HG02943 (cell line): ENCODE measurements around the gene LGALS9C.
"Not testable (repeated sequence)": the region's sequence is repeated elsewhere in the genome, so short reads cannot be mapped to it uniquely, and the experiment has no call there.

ENCODE experiments used
- ATAC-seq: cut with Tn5 transposase; IDR thresholded peaks from one replicate; pipeline ENCODE4 v1.9.1; 2021; ENCODE audit warnings: mild to moderate bottlenecking, low read depth, moderate library complexity; ENCODE audit not compliant: unreplicated experiment

The LGALS9C gene

DNA sequence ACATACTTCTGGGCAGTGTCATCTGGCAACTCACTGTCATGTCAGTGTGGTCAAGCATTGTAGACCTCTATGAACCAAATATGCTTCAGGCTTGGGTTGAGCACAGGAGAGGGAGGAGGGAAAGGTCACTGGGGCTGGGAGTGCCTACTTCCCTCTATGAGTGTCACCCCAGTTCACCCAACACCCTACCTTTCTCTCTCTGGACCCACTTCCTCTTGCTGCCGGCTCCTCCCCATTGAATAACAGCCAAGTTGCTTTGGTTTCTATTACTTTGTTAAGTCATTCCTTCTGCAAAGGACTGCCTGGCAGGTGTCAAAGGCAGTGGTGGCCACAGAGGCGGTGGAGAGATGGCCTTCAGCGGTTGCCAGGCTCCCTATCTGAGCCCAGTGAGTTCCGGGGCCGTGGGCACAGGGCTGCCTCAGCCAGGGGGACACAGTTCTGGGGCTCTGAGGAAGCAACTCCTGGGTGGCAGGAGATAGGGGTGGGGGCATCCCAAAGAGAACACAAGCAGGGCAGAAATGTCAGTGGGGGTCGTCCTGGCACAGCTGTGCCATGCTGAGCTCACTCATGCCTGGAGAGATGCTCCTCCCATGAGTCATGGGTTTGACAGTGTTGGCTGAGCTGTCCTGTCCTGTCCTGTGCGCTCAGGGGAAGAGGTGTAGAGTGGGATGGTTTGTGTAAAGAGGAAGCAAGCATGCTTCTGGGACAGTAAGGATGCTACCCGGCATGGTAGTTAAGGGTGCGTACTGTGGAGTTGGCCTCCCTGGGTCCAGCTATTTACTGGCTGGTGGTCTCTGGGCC, at the start of gene LGALS9C:
Gene LGALS9C, plus strand, starts transcription at position 282 of the 801 bp plus-strand sequence. Its CDS starts 66 bp downstream, at position 348.
- ATAC-seq = peak; percentile 64

DNA sequence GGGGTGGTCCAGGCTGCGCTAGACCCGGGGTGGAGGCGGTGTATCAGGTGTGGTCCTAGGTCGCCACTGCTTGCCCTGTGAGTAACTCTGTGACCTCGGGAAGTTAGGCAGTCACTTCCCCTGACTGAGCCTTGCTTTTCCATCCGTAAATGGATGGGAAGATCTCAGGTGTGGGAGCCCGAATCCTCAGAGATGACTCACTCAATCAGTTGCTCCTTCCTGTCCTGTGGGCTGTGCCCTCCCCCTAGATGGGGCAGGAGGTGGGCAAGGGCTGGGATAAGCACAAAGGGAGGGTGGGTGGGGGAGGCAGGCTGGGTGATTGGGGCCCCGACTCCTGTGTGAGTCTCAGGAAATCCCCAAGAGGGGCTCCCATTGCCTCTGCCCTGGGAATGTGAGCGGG, 44.4 kb upstream of the LGALS9C start:
- ATAC-seq = not testable (repeated sequence)

- not testable (repeated sequence) for ATAC-seq
These were observed 37.1 kb upstream of the LGALS9C start for GRCh38 chr17:18439465-18439870.

GRCh38 chr17:18442093-18442492, 34.5 kb upstream of the LGALS9C start:
- not testable (repeated sequence) for ATAC-seq

DNA sequence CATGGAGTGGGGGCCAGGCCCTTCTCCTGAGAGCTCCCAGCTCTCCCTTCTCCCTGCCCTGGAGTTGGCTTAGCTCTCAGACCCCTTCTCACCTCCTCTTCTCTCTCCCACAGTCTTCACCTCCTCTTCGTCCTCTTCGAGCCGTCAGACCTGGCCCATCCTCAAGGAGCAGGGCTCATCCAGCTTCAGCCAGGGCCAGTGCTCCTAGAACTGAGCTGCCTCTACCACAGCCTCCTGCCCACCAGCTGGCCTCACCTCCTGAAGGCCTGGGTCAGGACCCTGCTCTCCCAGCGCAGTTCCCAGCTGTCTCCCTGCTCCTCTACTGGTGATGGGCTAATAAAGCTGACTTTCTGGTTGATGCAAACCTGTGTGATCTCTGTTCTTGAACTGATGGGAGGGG, 34.1 kb upstream of the LGALS9C start:
- ATAC-seq = not testable (repeated sequence)

DNA sequence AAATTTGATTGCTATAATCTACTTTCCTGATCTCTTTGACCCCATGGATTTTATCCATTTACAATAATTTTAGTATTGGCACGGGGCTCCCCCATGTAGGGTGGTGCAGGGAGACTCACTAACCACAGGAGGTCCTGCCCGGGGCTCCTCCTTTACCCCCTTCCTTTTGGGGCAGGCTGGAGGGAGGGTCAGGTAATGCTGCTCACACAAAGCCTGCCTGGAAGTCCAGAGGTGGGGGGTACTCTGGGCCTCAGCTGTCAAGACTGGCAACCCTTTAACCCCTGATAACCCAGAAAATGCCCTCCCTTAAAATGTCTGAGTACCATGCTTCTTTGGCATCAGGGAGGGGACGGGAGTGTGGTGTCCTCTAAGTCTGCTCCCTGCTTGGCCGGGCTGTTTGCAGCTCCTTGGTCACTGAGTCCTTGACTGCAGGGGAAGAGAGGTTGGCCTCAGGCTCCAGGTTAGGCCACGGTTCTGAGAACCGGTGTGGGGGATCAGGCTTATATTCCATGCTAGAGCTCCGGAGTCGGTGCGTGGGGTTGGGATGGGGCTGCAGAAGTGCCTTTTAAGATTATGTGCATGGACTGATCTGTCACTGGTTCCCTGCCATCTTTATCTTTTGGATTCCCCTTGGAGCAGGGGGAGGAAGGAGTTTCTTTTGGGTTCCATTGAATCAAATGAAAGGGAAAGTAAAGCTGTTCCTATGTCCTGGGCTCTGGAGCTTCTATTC, 28.9 kb upstream of the LGALS9C start:
- ATAC-seq = not testable (repeated sequence)

DNA sequence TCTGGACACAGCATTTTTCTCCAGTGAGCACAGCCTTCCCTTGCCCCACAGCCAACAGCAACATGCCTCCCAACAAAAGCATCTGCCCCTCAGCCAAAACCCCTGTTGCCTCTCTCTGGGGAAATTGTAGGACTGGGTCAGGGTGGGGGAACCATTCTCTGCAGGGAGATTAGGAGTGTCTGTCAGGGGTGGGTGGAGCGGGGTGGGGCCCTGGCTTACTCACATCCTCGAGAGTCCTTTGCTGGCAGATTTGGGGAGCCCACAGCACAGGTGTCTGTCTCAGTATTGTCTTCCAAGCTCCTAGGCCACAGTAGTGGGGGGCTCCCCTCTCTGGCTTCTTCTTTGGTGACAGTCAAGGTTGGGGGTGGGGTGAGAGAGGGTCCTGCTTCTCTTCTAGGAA, 28.3 kb upstream of the LGALS9C start:
- not testable (repeated sequence) for ATAC-seq

- ATAC-seq = not testable (repeated sequence)
These were observed 26.8 kb upstream of the LGALS9C start for GRCh38 chr17:18449833-18450232.

- ATAC-seq = not testable (repeated sequence)
These were observed 25.6 kb upstream of the LGALS9C start for GRCh38 chr17:18450998-18451397.

DNA sequence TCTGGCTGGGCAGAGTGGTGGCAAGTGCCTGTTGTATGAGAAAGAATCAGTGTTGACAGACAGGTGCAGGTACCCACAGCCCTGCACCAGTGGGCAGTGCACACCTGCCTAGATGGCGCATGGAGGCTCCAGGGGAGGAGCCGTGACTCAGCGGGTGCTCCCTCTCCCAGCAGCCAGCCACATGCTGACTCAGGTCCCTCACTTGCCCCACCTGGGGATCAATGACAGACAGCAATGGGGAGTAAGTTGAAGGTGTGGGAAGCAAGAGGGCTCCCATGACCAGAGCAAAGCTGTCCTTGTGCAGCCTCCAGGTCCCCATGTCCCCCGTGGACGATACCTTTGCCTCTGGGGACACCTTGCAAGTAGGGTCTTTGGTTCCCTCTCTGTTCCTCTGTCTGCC, 24.6 kb upstream of the LGALS9C start:
- not testable (repeated sequence) for ATAC-seq

- not testable (repeated sequence) for ATAC-seq
These were observed 17.6 kb upstream of the LGALS9C start for GRCh38 chr17:18459035-18459434.

DNA sequence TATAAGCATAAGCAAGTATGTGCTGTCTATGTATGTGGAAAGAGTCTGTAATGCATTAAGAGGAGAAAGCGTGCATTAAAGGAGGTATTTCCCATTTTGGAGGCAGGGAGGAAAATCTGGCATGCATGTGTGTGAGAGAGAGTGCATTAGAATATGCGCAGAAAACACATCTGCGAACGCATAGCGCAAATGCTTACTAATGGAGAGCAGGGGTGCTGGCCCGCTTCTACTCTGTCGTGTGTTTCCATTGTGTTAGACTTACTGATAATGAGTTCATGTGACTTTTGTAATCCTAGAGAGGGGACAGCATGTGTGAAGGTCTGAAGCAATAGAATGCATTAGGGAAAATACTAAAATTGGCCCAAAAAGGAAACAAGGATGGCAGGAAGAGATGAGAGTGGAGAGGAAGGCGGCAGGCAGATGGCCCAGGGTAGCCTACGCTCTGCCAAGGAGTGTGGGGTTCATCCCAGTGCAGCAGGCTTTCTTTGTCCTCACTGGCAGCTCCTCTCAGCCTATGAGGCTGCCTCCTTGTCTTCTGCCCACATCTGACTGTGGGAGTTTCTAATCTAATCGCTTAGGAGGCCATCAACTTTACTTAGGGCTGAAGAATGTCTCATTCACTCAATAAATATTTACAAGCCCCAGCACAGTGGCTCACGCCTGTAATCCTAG, 12.6 kb upstream of the LGALS9C start:
- not testable (repeated sequence) for ATAC-seq

DNA sequence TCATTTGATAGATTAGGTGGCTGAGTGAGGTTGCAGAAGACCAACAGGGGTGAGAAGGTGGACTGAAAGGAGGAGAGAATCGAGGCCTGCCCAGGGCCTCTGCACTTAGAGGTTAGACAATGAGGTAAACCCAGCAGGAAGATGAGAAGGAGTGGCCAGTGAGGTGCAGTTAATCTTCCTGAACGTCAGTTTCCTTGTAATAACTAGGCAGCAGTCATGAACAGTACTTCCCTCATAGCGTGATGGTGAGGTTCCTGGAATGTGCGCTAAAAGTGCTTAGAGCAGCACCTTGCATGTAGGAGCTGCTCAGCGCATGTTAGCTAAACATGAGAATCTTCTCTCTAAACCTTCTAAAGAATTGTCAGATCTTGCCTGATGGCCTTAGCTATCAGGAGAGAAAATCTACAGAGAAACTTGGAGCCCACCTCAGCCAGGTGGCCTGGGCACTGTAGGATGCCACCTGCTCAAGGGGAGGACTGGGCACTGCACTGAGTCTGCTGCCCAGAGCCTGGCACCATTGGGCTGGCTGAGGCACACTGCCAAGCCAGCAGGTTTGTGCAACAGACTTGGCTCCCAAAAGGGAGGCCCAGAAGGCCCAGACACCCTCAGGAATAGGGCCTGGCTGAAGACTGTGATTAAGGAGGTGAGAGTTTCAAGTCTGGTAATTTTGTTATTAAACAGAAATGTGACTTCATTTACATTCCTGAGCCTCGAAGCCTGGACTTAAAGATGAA, 10.2 kb upstream of the LGALS9C start:
- not testable (repeated sequence) for ATAC-seq

GRCh38 chr17:18467001-18467400, 9.6 kb upstream of the LGALS9C start:
- ATAC-seq = not testable (repeated sequence)

DNA sequence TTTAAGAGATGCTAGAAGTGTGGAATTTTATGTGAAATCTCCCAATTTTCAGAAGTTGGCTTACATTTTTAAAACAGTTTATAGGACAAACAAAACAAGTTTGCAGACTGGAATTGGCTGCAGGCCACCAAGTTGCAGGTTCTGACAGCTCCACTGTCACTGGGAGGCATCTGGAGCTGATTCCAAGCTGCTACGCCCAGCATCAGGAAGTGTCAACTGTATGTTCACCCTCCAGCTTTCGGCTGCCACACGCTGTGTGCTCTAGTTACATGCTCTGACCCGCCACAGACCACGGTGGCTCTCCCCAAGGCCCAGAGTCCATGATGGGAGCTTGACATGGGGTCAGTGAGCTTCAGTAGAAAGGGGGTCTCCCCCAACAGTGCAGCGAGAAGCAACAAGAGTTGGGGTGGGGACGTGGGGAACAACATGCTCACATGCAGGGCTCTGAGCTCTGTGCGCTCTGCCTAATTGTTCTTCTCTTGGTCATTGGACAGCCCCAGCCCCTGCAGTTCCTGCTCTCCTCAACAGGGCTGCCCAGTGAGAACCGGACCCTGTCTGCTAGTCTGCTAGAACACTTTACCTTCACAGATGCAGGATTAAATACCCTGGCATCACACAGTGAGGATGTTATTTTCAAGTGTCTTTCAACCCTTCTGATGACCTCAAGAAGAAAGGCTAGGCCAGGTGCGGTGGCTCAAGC, 8.0 kb upstream of the LGALS9C start:
- not testable (repeated sequence) for ATAC-seq

GRCh38 chr17:18469837-18470236, 6.8 kb upstream of the LGALS9C start:
- not testable (repeated sequence) for ATAC-seq

DNA sequence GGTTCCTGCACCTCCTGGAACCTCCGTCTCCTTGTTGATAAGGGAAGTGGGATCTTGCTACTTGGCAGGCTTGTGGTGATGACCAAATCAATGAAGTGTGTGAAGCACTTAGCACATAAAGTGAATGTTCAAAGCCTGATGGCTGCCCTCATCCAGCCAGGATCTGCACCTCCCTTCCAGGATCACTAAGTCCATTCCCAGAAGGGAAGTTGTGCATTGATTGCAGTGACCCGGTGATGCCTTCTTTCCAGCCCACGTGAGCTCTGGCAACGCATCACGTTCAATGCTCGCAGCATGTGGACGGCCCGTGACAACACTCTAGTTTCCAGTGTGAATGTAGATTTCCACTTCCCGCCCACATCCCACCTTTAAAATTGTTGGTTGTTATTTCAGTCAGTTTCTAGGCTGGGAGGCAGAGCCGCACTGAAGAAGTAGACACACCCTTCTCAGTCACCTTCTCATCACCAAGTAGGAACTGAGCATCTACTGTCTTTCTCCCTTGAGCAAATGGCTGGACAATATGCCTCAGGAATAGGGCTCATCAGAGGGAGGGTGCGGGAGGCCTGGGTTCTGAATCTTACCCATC, 6.2 kb upstream of the LGALS9C start:
- not testable (repeated sequence) for ATAC-seq

GRCh38 chr17:18473967-18474366, 2.6 kb upstream of the LGALS9C start:
- ATAC-seq = not testable (repeated sequence)

GRCh38 chr17:18474754-18475153, 1.8 kb upstream of the LGALS9C start:
- not testable (repeated sequence) for ATAC-seq
